T-helper 22 cell (primary cell): ENCODE results near the gene EDEM1.
"Not testable (repeated sequence)": the region's sequence is repeated elsewhere in the genome, so short reads cannot be mapped to it uniquely, and the experiment has no call there.

Experiments
- DNase-seq: peaks from one replicate; pipeline ENCODE4 v3.0.0-alpha.2; 2020; ENCODE audit warnings: low read depth

Gene EDEM1

GRCh38 chr3:5233026-5233425 is 45.5 kb downstream of the EDEM1 start:
- no peak for DNase-seq

DNA sequence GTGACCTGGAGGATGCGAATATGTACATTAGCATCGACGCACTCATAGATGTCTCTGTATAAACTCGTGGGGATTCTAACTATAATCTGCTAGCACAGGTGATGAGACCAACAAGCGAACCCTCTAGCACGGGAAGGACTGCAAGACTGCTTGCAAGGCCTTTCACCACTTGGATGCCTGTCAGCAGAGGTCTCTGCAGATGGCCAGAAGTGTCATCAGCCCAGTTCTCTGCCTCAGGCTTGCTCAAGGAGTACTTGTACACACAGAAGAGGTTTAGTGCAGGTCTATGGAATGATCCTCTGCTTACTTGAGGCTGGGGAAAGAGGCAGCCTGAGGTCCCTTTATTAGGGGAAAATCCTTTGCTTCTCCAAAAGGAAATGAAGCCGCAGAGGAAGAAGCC is 48.1 kb downstream of the EDEM1 start:
- no peak for DNase-seq

GRCh38 chr3:5238545-5238944 is 51.0 kb downstream of the EDEM1 start:
- DNase-seq: no peak

- DNase-seq: no peak
Observed at GRCh38 chr3:5239602-5240001, 52.1 kb downstream of the EDEM1 start.

- DNase-seq: no peak
Observed at GRCh38 chr3:5240740-5241139, 53.2 kb downstream of the EDEM1 start.

- DNase-seq: not testable (repeated sequence)
Observed at GRCh38 chr3:5242785-5243184, 55.3 kb downstream of the EDEM1 start.

GRCh38 chr3:5245927-5246326 is 58.4 kb downstream of the EDEM1 start:
- DNase-seq: no peak

DNA sequence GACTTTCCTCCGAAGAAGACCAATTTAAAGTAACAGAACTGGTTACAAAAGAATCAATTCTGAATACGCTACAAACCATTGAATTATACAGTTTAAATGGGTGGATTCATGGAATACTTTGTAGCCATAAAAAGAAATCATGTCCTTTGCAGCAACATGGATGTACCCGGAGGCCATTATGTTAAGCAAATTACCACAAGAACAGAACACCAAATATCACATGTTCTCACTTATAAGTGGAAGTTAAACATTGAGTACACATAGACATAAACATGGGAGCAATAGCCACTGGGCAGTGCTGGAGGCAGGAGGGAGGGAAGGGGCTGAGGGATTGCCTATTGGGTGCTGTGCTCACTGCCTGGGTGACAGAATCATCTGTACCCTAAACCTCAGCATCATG is 61.3 kb downstream of the EDEM1 start:
- no peak for DNase-seq

DNA sequence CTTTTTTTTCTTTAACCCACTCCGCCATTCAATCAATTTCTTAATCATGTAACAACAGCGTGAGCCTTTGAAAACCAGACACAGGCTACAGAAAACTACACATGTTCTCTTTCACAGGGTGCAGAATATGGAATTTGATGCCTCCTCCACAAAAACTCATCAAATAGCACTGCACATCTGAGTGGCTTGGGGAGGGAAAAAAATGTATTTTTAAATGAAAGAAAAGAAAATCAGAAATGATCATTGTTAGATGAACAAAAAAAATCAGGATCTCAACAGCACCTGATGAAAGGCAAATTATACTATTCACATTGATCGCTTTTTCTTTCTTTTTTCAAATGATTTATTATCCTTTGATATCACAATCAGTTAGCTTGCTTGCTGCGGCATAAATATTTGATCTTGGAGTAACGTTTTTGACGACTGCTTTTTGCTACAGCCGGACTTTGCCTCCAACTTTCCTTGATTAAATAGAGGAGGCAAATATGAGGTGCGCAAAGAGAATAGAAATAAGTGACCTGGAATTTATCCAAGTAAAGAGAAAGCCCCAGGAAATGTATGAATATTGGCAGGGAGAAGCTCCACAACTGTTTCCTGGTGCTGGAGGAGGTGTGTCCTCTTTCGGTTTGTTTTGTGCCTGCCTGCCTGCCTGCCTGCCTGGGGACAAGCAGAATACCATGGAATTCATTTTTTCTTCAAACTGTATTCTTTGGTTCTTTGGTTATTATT is 63.1 kb downstream of the EDEM1 start:
- DNase-seq: no peak

GRCh38 chr3:5251196-5251583 is 63.7 kb downstream of the EDEM1 start:
- DNase-seq: no peak

DNA sequence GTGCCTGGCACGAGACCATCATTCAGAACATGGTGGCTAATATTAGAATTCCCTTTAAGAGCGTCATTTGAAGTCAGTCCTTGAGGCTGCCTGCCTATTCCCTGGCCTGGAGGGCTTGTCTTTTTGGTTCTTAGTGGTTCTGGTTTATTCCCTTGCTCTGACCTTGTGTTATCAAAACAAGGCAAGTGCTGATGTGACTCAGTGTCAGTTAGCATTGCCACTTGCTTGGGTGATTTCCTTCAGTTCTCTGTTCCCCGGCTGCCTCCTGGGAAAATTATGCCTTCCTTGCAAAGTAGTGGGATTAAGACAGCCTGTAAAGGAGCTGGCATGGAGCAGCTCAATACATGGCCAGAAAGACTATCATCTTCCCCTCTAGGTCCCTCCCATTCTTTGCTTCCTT is 64.6 kb downstream of the EDEM1 start:
- no peak for DNase-seq

DNA sequence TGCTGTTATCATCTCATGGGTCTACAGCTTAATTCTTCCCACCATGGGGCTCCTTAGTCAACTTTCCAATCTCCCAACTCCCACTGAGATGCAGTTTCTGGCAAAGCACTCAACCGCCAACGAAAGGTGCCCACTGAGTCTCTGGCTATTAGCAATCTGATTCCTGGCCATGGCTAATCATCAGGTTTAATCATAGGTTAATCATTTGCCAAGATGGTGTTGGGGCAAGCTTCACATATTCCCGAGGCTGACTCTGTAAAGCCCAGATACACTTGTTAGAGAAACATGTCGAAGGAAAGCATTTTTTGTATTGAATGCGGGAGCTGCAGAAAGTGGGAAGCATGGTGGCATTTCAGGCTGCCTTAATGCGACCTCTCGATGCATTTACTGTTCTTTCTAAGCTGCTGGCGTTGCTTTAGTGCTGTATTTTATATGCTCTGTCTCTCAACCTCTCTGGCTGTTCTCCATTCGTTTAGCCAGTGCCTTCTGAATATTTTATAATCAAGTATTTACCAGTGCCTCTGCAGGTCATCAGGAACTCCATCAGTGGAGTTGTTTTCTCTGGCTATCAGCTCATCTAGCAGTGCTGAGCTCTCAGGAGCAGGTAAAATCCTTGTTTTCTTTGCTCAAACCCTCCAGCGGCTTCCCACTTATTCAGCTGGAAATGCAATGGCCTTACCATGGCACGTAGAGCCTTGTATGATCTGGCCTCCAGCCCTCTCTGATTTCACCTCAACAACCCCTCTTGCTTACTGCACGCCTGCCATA is 67.0 kb downstream of the EDEM1 start:
- DNase-seq: no peak

GRCh38 chr3:5255404-5256344 is 68.2 kb downstream of the EDEM1 start:
- no peak for DNase-seq

DNA sequence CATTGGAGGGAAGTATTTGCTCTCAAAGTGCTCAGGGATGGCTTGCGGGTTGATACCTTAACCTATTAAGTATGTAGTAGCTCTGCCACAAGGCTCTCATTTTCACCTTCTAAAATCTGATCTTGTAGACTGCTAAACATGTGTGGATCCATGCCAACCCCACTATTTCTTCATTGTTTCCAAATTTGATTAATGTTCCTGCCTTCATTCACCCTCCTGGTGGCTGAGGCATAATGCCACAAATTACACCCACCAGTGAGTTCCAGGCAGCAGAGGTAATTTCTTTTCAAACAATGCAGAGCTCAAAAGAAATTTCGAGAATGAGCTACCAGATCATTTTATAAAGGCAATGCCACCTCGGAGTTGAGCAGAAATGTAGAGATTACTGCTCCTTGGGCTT is 71.0 kb downstream of the EDEM1 start:
- no peak for DNase-seq

- no peak for DNase-seq
Observed at GRCh38 chr3:5260992-5261501, 73.5 kb downstream of the EDEM1 start.

GRCh38 chr3:5262507-5262906 is 75.0 kb downstream of the EDEM1 start:
- no peak for DNase-seq

GRCh38 chr3:5264093-5264600 is 76.6 kb downstream of the EDEM1 start:
- DNase-seq: no peak

DNA sequence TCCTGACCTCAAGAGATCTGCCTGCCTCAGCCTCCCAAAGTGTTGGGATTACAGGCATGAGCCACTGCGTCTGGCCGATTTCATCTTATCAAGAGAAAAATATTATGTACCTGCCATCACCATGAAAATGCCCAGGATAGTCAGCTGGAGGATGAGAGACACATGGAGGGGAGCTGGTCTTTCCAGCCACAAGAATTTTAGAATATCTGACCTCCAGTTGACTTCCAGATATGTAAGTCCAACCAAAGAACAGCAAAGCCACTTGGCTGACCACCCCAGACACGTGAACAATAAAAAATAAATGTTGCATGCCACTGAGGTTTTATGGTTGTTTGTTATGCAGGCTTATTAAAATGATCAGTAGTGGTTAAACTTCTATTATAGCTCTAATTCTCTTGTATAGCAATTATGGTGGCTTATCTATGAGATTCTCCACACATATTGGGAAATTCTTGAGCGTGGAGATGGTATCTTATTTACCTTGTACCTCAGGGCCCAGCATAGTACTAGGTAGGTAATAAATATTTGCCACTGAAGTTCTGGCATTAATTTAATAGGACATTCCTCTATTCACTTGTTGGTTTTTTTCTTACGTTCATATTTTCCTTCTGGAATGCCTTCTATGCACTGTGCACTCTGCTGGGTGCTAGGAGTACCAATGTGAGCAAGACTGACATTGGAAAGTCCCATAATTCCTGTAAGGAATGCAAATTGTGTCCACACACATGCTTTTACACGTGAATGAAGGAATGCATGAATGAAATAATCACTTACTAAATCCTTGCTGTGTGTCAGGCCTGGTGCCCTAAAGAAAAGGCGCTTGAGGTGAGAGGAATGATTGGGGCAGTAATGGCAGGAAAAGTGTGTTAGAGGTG is 77.6 kb downstream of the EDEM1 start:
- no peak for DNase-seq

DNA sequence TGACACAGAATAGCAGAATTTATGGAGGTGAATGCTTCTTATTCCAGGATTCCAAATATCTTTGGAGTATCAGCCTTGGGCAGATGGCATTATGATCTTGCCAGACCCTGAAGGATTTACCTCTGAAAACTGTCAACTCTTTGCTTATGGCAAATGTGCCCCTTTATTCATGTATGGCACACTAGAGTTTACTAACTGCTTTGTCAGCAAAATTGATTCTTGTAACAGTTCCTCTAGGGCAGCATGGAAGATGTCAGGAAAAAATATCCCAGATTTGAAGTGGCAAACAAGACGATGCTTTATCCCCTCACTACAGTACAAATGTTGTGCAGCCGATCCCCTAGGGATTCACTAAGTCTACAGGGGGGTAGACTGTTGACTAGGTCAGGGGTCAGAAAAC is 79.7 kb downstream of the EDEM1 start:
- DNase-seq: no peak

DNA sequence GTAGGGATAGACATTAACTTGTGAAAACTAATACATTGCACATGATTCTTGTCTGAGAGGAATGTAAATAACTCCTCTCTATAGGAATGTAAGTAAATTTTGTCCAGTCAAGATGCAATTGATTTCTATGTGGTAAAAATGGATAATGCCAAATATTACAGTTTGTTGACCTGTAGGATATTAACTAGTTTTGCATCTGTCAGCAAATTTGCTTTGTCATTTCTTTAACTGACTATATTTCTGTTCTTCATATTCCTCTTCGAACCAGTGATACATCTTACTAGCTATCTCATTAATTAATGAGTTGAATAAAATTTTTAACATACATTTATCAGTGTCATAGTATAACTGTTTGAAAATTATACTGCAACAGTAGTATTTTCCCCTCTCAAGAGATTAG is 80.4 kb downstream of the EDEM1 start:
- no peak for DNase-seq
